A549 (cell line): ENCODE measurements around the gene CFAP100.

Source experiments
- CTCF ChIP-seq: fragments of >200 bp; sonication (Bioruptor Twin); formaldehyde crosslinking; IDR thresholded peaks from 3 replicates; pipeline ENCODE4 v1.5.1; 2016
- NR3C1 ChIP-seq: fragments of >200 bp; sonication (Bioruptor Twin); formaldehyde crosslinking; IDR thresholded peaks from 3 replicates; pipeline ENCODE4 v1.6.1; 2017

- TF ChIP-seq CTCF (no peak), NR3C1 (no peak)
Measured at GRCh38 chr3:126351771-126352475, 42.8 kb upstream of the CFAP100 start.
